ENCODE data around the gene PSME2.

GRCh38 chr14:24108336-24108874, 38.0 kb downstream of the PSME2 start:
- TF ChIP-seq CTCF (IDR thresholded peaks at IDR 0.05 in 2 of 3, conservative IDR thresholded peaks at IDR 0.05 in 1 of 3; ENCODE audit: control insufficient read depth in 2 of 3, extremely low read depth in 1 of 3, insufficient read depth in 1 of 3, low read depth in 3 of 3, low read length in 3 of 3) (no peak), ETV6 (conservative IDR thresholded peaks at IDR 0.05 in 1 of 2, IDR thresholded peaks at IDR 0.05 in 1 of 2; ENCODE audit: borderline replicate concordance in 1 of 2, low read depth in 1 of 2) (no peak), HDAC2 (IDR thresholded peaks at IDR 0.05) (no peak)
